NT2/D1 (cell line): ENCODE results near the gene RETN.
A peak's percentile ranks its signal among the peaks of the same experiment; 100 is the strongest.

Source experiments
- DNase-seq: peaks from one replicate; pipeline ENCODE4 v3.0.0-alpha.2; 2011; ENCODE audit warnings: low read depth, low spot score
- H3K27me3 ChIP-seq: 2 replicates; pipeline ENCODE4 v1.6.0; 2011; ENCODE audit warnings: mild to moderate bottlenecking; ENCODE audit not compliant: insufficient read length, insufficient read depth
- H3K36me3 ChIP-seq: 2 replicates; pipeline ENCODE4 v1.6.1; 2011; ENCODE audit warnings: mild to moderate bottlenecking, low read length, mixed read lengths; ENCODE audit not compliant: insufficient read depth, insufficient read length
- H3K4me1 ChIP-seq: 2 replicates; pipeline ENCODE4 v1.5.1; 2011; ENCODE audit not compliant: insufficient read depth, insufficient read length
- H3K4me3 ChIP-seq: 2 replicates; pipeline ENCODE4 v1.5.1; 2011; ENCODE audit warnings: low read depth; ENCODE audit not compliant: insufficient read length
- H3K9ac ChIP-seq: 2 replicates; pipeline ENCODE4 v1.6.0; 2011; ENCODE audit warnings: low read depth; ENCODE audit not compliant: insufficient read length
- H3K9me3 ChIP-seq: 2 replicates; pipeline ENCODE4 v1.5.1; 2011; ENCODE audit warnings: mild to moderate bottlenecking, low read length; ENCODE audit not compliant: insufficient read depth
- SUZ12 ChIP-seq: IDR thresholded peaks from 2 replicates; pipeline ENCODE4 v1.6.1; 2011; ENCODE audit not compliant: insufficient read length, insufficient read depth; ENCODE audit errors: extremely low read depth
- YY1 ChIP-seq: IDR thresholded peaks from 2 replicates; pipeline ENCODE4 v1.6.1; 2011; ENCODE audit not compliant: insufficient read length, insufficient read depth
- ZNF274 ChIP-seq: IDR thresholded peaks from 2 replicates; pipeline ENCODE4 v1.6.1; 2011; ENCODE audit warnings: mild to moderate bottlenecking, low read depth, low read length

RETN gene

GRCh38 chr19:7633698-7634097 lies 35.2 kb upstream of the RETN start, which contains the start of gene PCP2:
TSS of gene PCP2 (minus strand) at chr19:7633719. CDS start at chr19:7633457, 262 bp downstream.
- TF ChIP-seq YY1 (no peak), SUZ12 (no peak), ZNF274 (no peak)
- Histone ChIP-seq H3K36me3 (peaks cover 20% of the 10 kb centered on the region), H3K4me3 (no peak within 1 kb of the TSS), H3K27me3 (peaks cover 32% of the 10 kb centered on the region), H3K9ac (no peak within 1 kb of the TSS), H3K9me3 (no peaks in the 10 kb centered on the region), H3K4me1 (peaks cover 9% of the 10 kb centered on the region)
- DNase-seq = no peak

GRCh38 chr19:7635670-7636069 lies 33.2 kb upstream of the RETN start:
- peaks cover 9% of the 10 kb centered on the region for H3K4me1 ChIP-seq
- no peak for DNase-seq
- H3K36me3 ChIP-seq = peaks cover 29% of the 10 kb centered on the region
- H3K9ac ChIP-seq = no peak overlapping the region
- H3K9me3 ChIP-seq = no peaks in the 10 kb centered on the region
- H3K27me3 ChIP-seq = peaks cover 32% of the 10 kb centered on the region
- H3K4me3 ChIP-seq = no peak overlapping the region
- TF ChIP-seq SUZ12 (no peak), ZNF274 (no peak), YY1 (no peak)

GRCh38 chr19:7636317-7636690 lies 32.5 kb upstream of the RETN start:
- no peak for TF ChIP-seq ZNF274
- TF ChIP-seq SUZ12 = no peak
- TF ChIP-seq YY1 = no peak
- no peak overlapping the region for H3K4me3 ChIP-seq
- H3K9me3 ChIP-seq = no peaks in the 10 kb centered on the region
- no peak for DNase-seq
- H3K9ac ChIP-seq = no peak overlapping the region
- H3K36me3 ChIP-seq = peaks cover 26% of the 10 kb centered on the region
- peaks cover 9% of the 10 kb centered on the region for H3K4me1 ChIP-seq
- H3K27me3 ChIP-seq = peaks cover 32% of the 10 kb centered on the region

- H3K27me3 ChIP-seq = peaks cover 32% of the 10 kb centered on the region
- peak; percentile 42 for TF ChIP-seq YY1
- TF ChIP-seq ZNF274 = no peak
- H3K9ac ChIP-seq = peak within 1 kb of the TSS; percentile 91
- H3K4me1 ChIP-seq = peaks cover 9% of the 10 kb centered on the region
- H3K9me3 ChIP-seq = no peaks in the 10 kb centered on the region
- peaks cover 22% of the 10 kb centered on the region for H3K36me3 ChIP-seq
- H3K4me3 ChIP-seq = peak within 1 kb of the TSS; percentile 81
- DNase-seq = peak; percentile 60
These were observed 32.0 kb upstream of the RETN start, which contains the start of gene STXBP2 for GRCh38 chr19:7636691-7637373. TSS of gene STXBP2 (plus strand) at chr19:7637110. CDS start at chr19:7637150, 40 bp downstream.

GRCh38 chr19:7637374-7638256 lies 31.2 kb upstream of the RETN start:
- peaks cover 9% of the 10 kb centered on the region for H3K4me1 ChIP-seq
- DNase-seq = no peak
- peak overlapping the region; percentile 81 for H3K4me3 ChIP-seq
- peaks cover 16% of the 10 kb centered on the region for H3K36me3 ChIP-seq
- peak overlapping the region; percentile 91 for H3K9ac ChIP-seq
- H3K9me3 ChIP-seq = no peaks in the 10 kb centered on the region
- peaks cover 32% of the 10 kb centered on the region for H3K27me3 ChIP-seq
- no peak for TF ChIP-seq ZNF274
- no peak for TF ChIP-seq SUZ12
- no peak for TF ChIP-seq YY1

- peaks cover 15% of the 10 kb centered on the region for H3K36me3 ChIP-seq
- peaks cover 9% of the 10 kb centered on the region for H3K4me1 ChIP-seq
- H3K9ac ChIP-seq = no peak overlapping the region
- H3K9me3 ChIP-seq = no peaks in the 10 kb centered on the region
- H3K27me3 ChIP-seq = peaks cover 27% of the 10 kb centered on the region
- DNase-seq = no peak
- TF ChIP-seq YY1 (no peak), ZNF274 (no peak), SUZ12 (no peak)
- H3K4me3 ChIP-seq = no peak overlapping the region
These were observed 29.9 kb upstream of the RETN start for GRCh38 chr19:7638802-7639465.

- Histone ChIP-seq H3K4me3 (no peak overlapping the region), H3K4me1 (peaks cover 9% of the 10 kb centered on the region), H3K9me3 (no peaks in the 10 kb centered on the region), H3K36me3 (peaks cover 23% of the 10 kb centered on the region), H3K9ac (no peak overlapping the region), H3K27me3 (peaks cover 19% of the 10 kb centered on the region)
- no peak for DNase-seq
- TF ChIP-seq YY1 = no peak
- no peak for TF ChIP-seq ZNF274
- TF ChIP-seq SUZ12 = no peak
These were observed 28.9 kb upstream of the RETN start for GRCh38 chr19:7639863-7640348.
